Endothelial cell of umbilical vein (primary cell): Measurements from ENCODE around the gene NFIC. TPM values are rescaled to one million over a fixed set of nuclear protein-coding genes. Genes with fewer than 3 reads are reported as not detected.

Experiments used
- BruUV-seq: library from RNA; stranded (reverse); fragments of 400-500 nt; replicated peaks from 2 replicates; lab custom pipeline; 2021; lab: Mats Ljungman, UMichigan
- CTCF ChIA-PET: fragments of 300-600, 350-600 bp; sonication (Branson Sonifier 250); formaldehyde crosslinking; loops from one replicate; lab custom pipeline; 2021; ENCODE audit warnings: antibody characterized with exemption, inconsistent platforms; lab: Charles Lee
- POLR2A ChIA-PET: fragments of 300-600, 350-600 bp; sonication (Branson Sonifier 250); formaldehyde crosslinking; loops from one replicate; lab custom pipeline; 2021; ENCODE audit warnings: antibody characterized with exemption, inconsistent platforms; lab: Charles Lee
- DNase-seq: peaks from one replicate; pipeline ENCODE4 v3.0.0-alpha.2; 2011; ENCODE audit warnings: low read depth, low spot score
- FAIRE-seq: peaks from 2 replicates; lab custom pipeline; 2011; peaks lifted over from hg19 to GRCh38; lab: Jason Lieb, UNC
- H2AFZ ChIP-seq: 2 replicates; pipeline ENCODE4 v1.6.0; 2012; ENCODE audit warnings: low read depth, low read length, control low read depth, inconsistent platforms
- H3K27ac ChIP-seq: 2 replicates; pipeline ENCODE4 v1.5.1; 2011; ENCODE audit warnings: low read depth, mild to moderate bottlenecking, control low read depth, low read length, moderate library complexity; ENCODE audit not compliant: insufficient read depth
- H3K27me3 ChIP-seq, 2 experiments: 2 replicates each; pipeline versions ENCODE4 v1.6.0 to v1.6.1; 2011; ENCODE audit warnings: low read length in 2 of 2, mixed read lengths in 1 of 2; ENCODE audit not compliant: control insufficient read depth in 2 of 2, insufficient read depth in 2 of 2
- H3K36me3 ChIP-seq, 2 experiments: 2 replicates in 1 of 2; 3 replicates in 1 of 2; pipeline ENCODE4 v1.5.1; 2011; ENCODE audit warnings: low read length in 2 of 2, mild to moderate bottlenecking in 1 of 2, moderate library complexity in 1 of 2; ENCODE audit not compliant: control insufficient read depth in 2 of 2, insufficient read depth in 2 of 2; ENCODE audit errors: extremely low read depth in 1 of 2
- H3K4me1 ChIP-seq: 3 replicates; pipeline ENCODE4 v1.5.1; 2011; ENCODE audit warnings: mild to moderate bottlenecking, low read length; ENCODE audit not compliant: control insufficient read depth, insufficient read depth; ENCODE audit errors: extremely low read depth
- H3K4me2 ChIP-seq: 2 replicates; pipeline ENCODE4 v1.6.1; 2011; ENCODE audit warnings: low read length, control low read depth, mixed read lengths; ENCODE audit not compliant: insufficient read depth
- H3K4me3 ChIP-seq, 3 experiments: fragments of 200-600 bp in 1 of 3; sonication (generic), shearing (Covaris generic) in 1 of 3; replicated peaks in 1 of 3; 2 replicates each; pipeline ENCODE4 v1.5.1; 2011 to 2016; ENCODE audit warnings: control low read depth in 3 of 3, low read length in 3 of 3, mild to moderate bottlenecking in 2 of 3, inconsistent platforms in 1 of 3, low read depth in 1 of 3, moderate library complexity in 1 of 3; ENCODE audit not compliant: insufficient read depth in 1 of 3
- H3K79me2 ChIP-seq: 2 replicates; pipeline ENCODE4 v1.6.0; 2012; ENCODE audit warnings: low read length, inconsistent platforms; ENCODE audit not compliant: control insufficient read depth, insufficient read depth
- H3K9ac ChIP-seq: replicated peaks from 2 replicates; pipeline ENCODE3; 2011; ENCODE audit warnings: low read length, control low read depth; ENCODE audit not compliant: insufficient read depth; ENCODE audit errors: extremely low read depth
- H3K9me1 ChIP-seq: replicated peaks from 3 replicates; pipeline ENCODE4 v1.6.0; 2011; ENCODE audit warnings: mild to moderate bottlenecking, low read length; ENCODE audit not compliant: control insufficient read depth, insufficient read depth; ENCODE audit errors: extremely low read depth
- H3K9me3 ChIP-seq: replicated peaks from 2 replicates; pipeline ENCODE4 v1.5.1; 2012; ENCODE audit warnings: low read length, inconsistent platforms; ENCODE audit not compliant: control insufficient read depth, insufficient read depth
- H4K20me1 ChIP-seq: replicated peaks from 2 replicates; pipeline ENCODE3; 2011; ENCODE audit warnings: mild to moderate bottlenecking, low read length; ENCODE audit not compliant: control insufficient read depth, insufficient read depth; ENCODE audit errors: extremely low read depth
- EZH2 ChIP-seq: IDR thresholded peaks from 2 replicates; pipeline ENCODE4 v1.6.1; 2012; ENCODE audit warnings: borderline replicate concordance, low read depth, mild to moderate bottlenecking, moderate library complexity, low read length, inconsistent platforms; ENCODE audit not compliant: severe bottlenecking
- FOS ChIP-seq: IDR thresholded peaks from 2 replicates; pipeline ENCODE4 v1.6.1; 2011; ENCODE audit warnings: mild to moderate bottlenecking, low read length, moderate library complexity, borderline replicate concordance; ENCODE audit not compliant: insufficient read depth
- GATA2 ChIP-seq: IDR thresholded peaks from 2 replicates; pipeline ENCODE4 v1.7.0; 2011; ENCODE audit warnings: low read depth, mild to moderate bottlenecking, moderate library complexity, mixed read lengths, low read length; ENCODE audit not compliant: insufficient read length, insufficient read depth
- MYC ChIP-seq: IDR thresholded peaks from one replicate; pipeline ENCODE4 v1.6.1; 2011; ENCODE audit warnings: mild to moderate bottlenecking, low read depth, low read length
- POLR2A ChIP-seq: IDR thresholded peaks from 2 replicates; pipeline ENCODE4 v1.6.1; 2012; ENCODE audit warnings: low read depth, mild to moderate bottlenecking, control low read depth, low read length
- POLR2AphosphoS5 ChIP-seq: IDR thresholded peaks from 2 replicates; pipeline ENCODE4 v1.6.1; 2012; ENCODE audit warnings: low read depth, mild to moderate bottlenecking, control low read depth, low read length, moderate library complexity; ENCODE audit not compliant: insufficient read depth
- dilution Hi-C: fragments of 300-500 bp; cut with MboI; formaldehyde crosslinking; loops from one replicate; pipeline ENCODE4 v1.15.0; 2019; ENCODE audit warnings: low sequenced_read_pairs; ENCODE audit not compliant: extremely low pct_ligation_motif_present
- intact Hi-C: fragments of 100-400 bp; cut with micrococcal nuclease; formaldehyde crosslinking; loops from one replicate; pipeline ENCODE4 v1.10.0; 2022
- polyA plus RNA-seq, 4 experiments: library from polyadenylated mRNA; depleted of rRNA in 3 of 4; stranded (reverse) in 3 of 4; unstranded in 1 of 4; fragments of >200 nt; gene quantifications; 2 replicates each; pipeline versions ENCODE4 v1.2.1 to v1.2.3, GENCODE V29; 2011 to 2012; ENCODE audit warnings: missing spikeins in 1 of 4
- total RNA-seq: library from RNA; stranded (reverse); gene quantifications from 2 replicates; pipeline ENCODE4 v1.2.3, GENCODE V29; 2021
- TF ChIP-seq, protein P1 (sequence below), 2 donors: IDR thresholded peaks; 1 replicate in 1 of 2; 2 replicates in 1 of 2; pipeline ENCODE4 v1.5.1; 2011; ENCODE audit warnings: low read length in 2 of 2, mild to moderate bottlenecking in 2 of 2, moderate library complexity in 2 of 2, control low read depth in 1 of 2, inconsistent platforms in 1 of 2, low read depth in 1 of 2; ENCODE audit not compliant: insufficient read depth in 1 of 2; ENCODE audit errors: extremely low read depth in 1 of 2

The NFIC gene
- total and polyA plus RNA-seq, 2 donors (not counting 3 experiments of a cell fraction or from before 2014, with no cell fraction given): 11.4 to 133 TPM

DNA sequence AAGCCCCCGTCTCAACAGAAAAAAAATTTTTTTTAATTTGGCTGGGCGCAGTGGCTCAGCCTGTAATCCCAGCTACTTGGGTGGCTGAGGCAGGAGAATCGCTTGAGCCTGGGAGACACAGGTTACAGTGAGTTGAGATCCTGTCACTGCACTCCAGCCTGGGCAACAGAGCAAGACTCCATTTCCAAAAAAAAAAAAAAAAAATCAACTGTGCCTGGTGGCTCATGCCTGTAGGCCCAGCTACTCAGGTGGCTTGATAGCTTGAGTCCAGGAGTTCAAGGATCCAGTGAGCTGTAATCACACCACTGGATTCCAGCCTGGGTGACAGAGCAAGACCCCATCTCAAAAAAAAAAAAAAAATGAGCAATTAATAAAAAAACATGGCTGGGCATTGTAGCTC, 135.4 kb downstream of the NFIC start:
- Histone ChIP-seq H3K9ac (no peak overlapping the region), H3K27ac (no peak overlapping the region), H3K9me1 (no peaks in the 10 kb centered on the region), H3K36me3 (peaks cover 0 to 1% of the 10 kb centered on the region in 2 experiments), H3K9me3 (no peaks in the 10 kb centered on the region), H3K79me2 (peaks cover 34% of the 10 kb centered on the region), H3K4me1 (peaks cover 11% of the 10 kb centered on the region), H3K4me2 (no peak overlapping the region), H3K4me3 (no peak overlapping the region), H4K20me1 (no peaks in the 10 kb centered on the region), H2AFZ (no peak overlapping the region), H3K27me3 (no peaks in the 10 kb centered on the region)
- BruUV-seq: no TSS peak
- DNase-seq (no peak), FAIRE-seq (no peak)
- CTCF ChIA-PET: interaction anchor here (1.1 kb wide), 1 partner anchor 9 kb away, joined by 3 read pairs; no protein-coding TSS in a partner anchor
- POLR2A ChIA-PET: no interaction called here
- intact Hi-C loops (no loop called here), dilution Hi-C loops (no loop called here)
- TF ChIP-seq GATA2 (no peak), POLR2A (no peak)

DNA sequence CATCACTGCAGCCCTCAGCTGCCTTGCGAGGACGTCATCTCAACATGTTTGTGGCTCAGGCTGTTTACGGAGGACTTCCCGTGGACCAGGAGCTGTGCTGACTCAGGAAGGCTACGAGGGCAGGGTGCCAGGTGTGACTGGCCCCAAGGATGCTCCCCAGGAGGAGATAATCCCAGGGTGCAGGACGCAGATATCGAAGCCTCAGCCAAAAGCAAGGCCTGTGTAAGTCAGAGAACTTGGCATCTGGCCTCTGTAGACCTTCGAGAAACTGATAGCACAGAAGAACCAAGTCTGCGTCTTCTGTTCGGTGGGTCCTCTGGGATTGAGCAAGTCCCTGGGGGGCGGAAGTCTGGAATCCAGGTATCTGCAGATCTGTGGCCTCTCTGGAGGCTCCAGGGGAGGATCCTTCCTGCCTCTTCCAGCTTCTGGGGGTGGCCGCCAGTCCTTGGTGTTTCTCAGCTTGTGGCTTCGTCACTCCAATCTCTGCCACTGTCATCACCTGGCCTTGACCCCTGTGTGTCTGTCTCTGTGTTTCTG, 136.7 kb downstream of the NFIC start:
- no peak overlapping the region for H3K4me2 ChIP-seq
- dilution Hi-C loops: no loop called here
- no peak for FAIRE-seq
- no peaks in the 10 kb centered on the region for H3K9me1 ChIP-seq
- TF ChIP-seq MYC (no peak), FOS (no peak), EZH2 (no peak), POLR2A (no peak), POLR2AphosphoS5 (no peak), GATA2 (no peak)
- TF ChIP-seq, protein P1, sequence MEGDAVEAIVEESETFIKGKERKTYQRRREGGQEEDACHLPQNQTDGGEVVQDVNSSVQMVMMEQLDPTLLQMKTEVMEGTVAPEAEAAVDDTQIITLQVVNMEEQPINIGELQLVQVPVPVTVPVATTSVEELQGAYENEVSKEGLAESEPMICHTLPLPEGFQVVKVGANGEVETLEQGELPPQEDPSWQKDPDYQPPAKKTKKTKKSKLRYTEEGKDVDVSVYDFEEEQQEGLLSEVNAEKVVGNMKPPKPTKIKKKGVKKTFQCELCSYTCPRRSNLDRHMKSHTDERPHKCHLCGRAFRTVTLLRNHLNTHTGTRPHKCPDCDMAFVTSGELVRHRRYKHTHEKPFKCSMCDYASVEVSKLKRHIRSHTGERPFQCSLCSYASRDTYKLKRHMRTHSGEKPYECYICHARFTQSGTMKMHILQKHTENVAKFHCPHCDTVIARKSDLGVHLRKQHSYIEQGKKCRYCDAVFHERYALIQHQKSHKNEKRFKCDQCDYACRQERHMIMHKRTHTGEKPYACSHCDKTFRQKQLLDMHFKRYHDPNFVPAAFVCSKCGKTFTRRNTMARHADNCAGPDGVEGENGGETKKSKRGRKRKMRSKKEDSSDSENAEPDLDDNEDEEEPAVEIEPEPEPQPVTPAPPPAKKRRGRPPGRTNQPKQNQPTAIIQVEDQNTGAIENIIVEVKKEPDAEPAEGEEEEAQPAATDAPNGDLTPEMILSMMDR (IDR thresholded peaks at IDR 0.05; ENCODE audit: extremely low read depth in 1 of 2, insufficient read depth in 1 of 2, low read depth in 1 of 2, low read length in 2 of 2): no peak
- peaks cover 15% of the 10 kb centered on the region for H3K4me1 ChIP-seq
- H3K9ac ChIP-seq: no peak overlapping the region
- H3K27me3 ChIP-seq: no peaks in the 10 kb centered on the region
- no peak for DNase-seq
- BruUV-seq: no TSS peak
- no peaks in the 10 kb centered on the region for H3K9me3 ChIP-seq
- no peaks in the 10 kb centered on the region for H4K20me1 ChIP-seq
- intact Hi-C loops: no loop called here
- POLR2A ChIA-PET: no interaction called here
- H3K4me3 ChIP-seq: no peak overlapping the region
- H3K27ac ChIP-seq: no peak overlapping the region
- CTCF ChIA-PET: interaction anchor here (1.1 kb wide), 1 partner anchor 10 kb away, joined by 3 read pairs; no protein-coding TSS in a partner anchor
- H2AFZ ChIP-seq: no peak overlapping the region
- H3K79me2 ChIP-seq: peaks cover 36% of the 10 kb centered on the region
- H3K36me3 ChIP-seq: no peaks in the 10 kb centered on the region
